Measurements from ENCODE around the gene UBIAD1.
A peak's percentile ranks its signal among the peaks of the same experiment; 100 is the strongest.

Gene UBIAD1

GRCh38 chr1:11279152-11279551 lies 6.2 kb downstream of the UBIAD1 start:
- POLR2A ChIA-PET, result no interaction called here
- DNase-seq (ENCODE audit: extremely low spot score), result no peak
- CTCF ChIA-PET, result no interaction called here
- no peak for TF ChIP-seq CTCF (IDR thresholded peaks at IDR 0.05; ENCODE audit: control extremely low read depth, extremely low read depth, low read depth, missing control alignments)

GRCh38 chr1:11279630-11280029 lies 6.6 kb downstream of the UBIAD1 start:
- CTCF ChIA-PET, result interaction anchor here (2.5 kb wide), 1 partner anchor 39 kb away, joined by 7 read pairs; no protein-coding TSS in a partner anchor

GRCh38 chr1:11280719-11281376 lies 7.8 kb downstream of the UBIAD1 start:
- TF ChIP-seq CTCF (IDR thresholded peaks at IDR 0.05; ENCODE audit: control extremely low read depth, extremely low read depth, low read depth, missing control alignments), result no peak
- ChIA-PET CTCF (interaction anchor here (0.9 to 2.5 kb wide), 4 partner anchors 15 to 243 kb away, joined by 3 to 8 read pairs (median 6); no protein-coding TSS in a partner anchor), POLR2A (no interaction called here)
- DNase-seq (ENCODE audit: extremely low spot score), result peak; percentile 46

More at GRCh38 chr1:11279630-11280029, 6.6 kb downstream of the UBIAD1 start:
- TF ChIP-seq CTCF (IDR thresholded peaks at IDR 0.05; ENCODE audit: control extremely low read depth, extremely low read depth, low read depth, missing control alignments), result no peak
- no peak for DNase-seq (ENCODE audit: extremely low spot score)
- POLR2A ChIA-PET, result no interaction called here

GRCh38 chr1:11281518-11282331 lies 8.7 kb downstream of the UBIAD1 start:
- DNase-seq (ENCODE audit: extremely low spot score), result no peak
- ChIA-PET POLR2A (interaction anchor here (0.7 kb wide), 1 partner anchor 464 kb away, joined by 6 read pairs; no protein-coding TSS in a partner anchor), CTCF (interaction anchor here (1.2 to 2.5 kb wide), 3 partner anchors 14 to 244 kb away, joined by 3 to 8 read pairs (median 7); no protein-coding TSS in a partner anchor)
- TF ChIP-seq CTCF (IDR thresholded peaks at IDR 0.05; ENCODE audit: control extremely low read depth, extremely low read depth, low read depth, missing control alignments), result no peak

GRCh38 chr1:11283151-11283550 lies 10.2 kb downstream of the UBIAD1 start:
- ChIA-PET CTCF (interaction anchor here (0.9 to 1.4 kb wide), 5 partner anchors 10 to 363 kb away, joined by 3 to 6 read pairs (median 4); partner anchors contain the start of gene UBIAD1), POLR2A (no interaction called here)
- no peak for DNase-seq (ENCODE audit: extremely low spot score)
- no peak for TF ChIP-seq CTCF (IDR thresholded peaks at IDR 0.05; ENCODE audit: control extremely low read depth, extremely low read depth, low read depth, missing control alignments)

GRCh38 chr1:11284784-11285183 lies 11.8 kb downstream of the UBIAD1 start:
- CTCF ChIA-PET, result no interaction called here
- TF ChIP-seq CTCF (IDR thresholded peaks at IDR 0.05; ENCODE audit: control extremely low read depth, extremely low read depth, low read depth, missing control alignments), result no peak
- DNase-seq (ENCODE audit: extremely low spot score), result no peak
- POLR2A ChIA-PET, result no interaction called here

Measured in GM10248 (cell line).